HepG2 (cell line): ENCODE data around the gene YPEL3. TPM values are rescaled to one million over a fixed set of nuclear protein-coding genes. Genes with fewer than 3 reads are reported as not detected.

ENCODE experiments used
- AGO2 ChIP-seq: fragments of 200-400 bp; formaldehyde crosslinking; optimal IDR thresholded peaks from 2 replicates; pipeline ENCODE3; 2017; ENCODE audit warnings: mild to moderate bottlenecking, low read depth, low read length, moderate library complexity
- GABPB1 ChIP-seq: IDR thresholded peaks from 2 replicates; pipeline ENCODE4 v1.6.1; 2016; ENCODE audit warnings: mild to moderate bottlenecking, missing genetic modification reagents, moderate library complexity, missing compliant biosample characterization
- KLF13 ChIP-seq: sonication (generic); formaldehyde crosslinking; IDR thresholded peaks from 2 replicates; pipeline ENCODE4 v1.4.0; 2020; ENCODE audit warnings: mild to moderate bottlenecking, missing genetic modification reagents
- KLF6 ChIP-seq: IDR thresholded peaks from 2 replicates; pipeline ENCODE4 v1.8.0; 2016; ENCODE audit warnings: missing biosample characterization, missing genetic modification reagents
- MEIS1 ChIP-seq: sonication (generic); formaldehyde crosslinking; IDR thresholded peaks from 2 replicates; pipeline ENCODE4 v1.9.0; 2021; ENCODE audit warnings: mild to moderate bottlenecking, missing genetic modification reagents, moderate library complexity, borderline replicate concordance
- NRL ChIP-seq: sonication (generic); formaldehyde crosslinking; IDR thresholded peaks from 2 replicates; pipeline ENCODE4 v1.5.0; 2020; ENCODE audit warnings: missing genetic modification reagents, mild to moderate bottlenecking, moderate library complexity, borderline replicate concordance
- PITX1 ChIP-seq: sonication (generic); formaldehyde crosslinking; IDR thresholded peaks from 2 replicates; pipeline ENCODE4 v1.5.1; 2020; ENCODE audit warnings: mild to moderate bottlenecking, missing genetic modification reagents
- PTBP1 ChIP-seq: fragments of 200-400 bp; formaldehyde crosslinking; IDR thresholded peaks from 2 replicates; pipeline ENCODE4 v1.6.1; 2018; ENCODE audit warnings: low read length, low read depth; ENCODE audit not compliant: poor library complexity, severe bottlenecking
- SALL2 ChIP-seq: sonication (generic); formaldehyde crosslinking; IDR thresholded peaks from 2 replicates; pipeline ENCODE4 v1.8.1; 2023; ENCODE audit warnings: mild to moderate bottlenecking, missing genetic modification reagents, inconsistent platforms
- SMAD1 ChIP-seq: sonication (generic); formaldehyde crosslinking; IDR thresholded peaks from 2 replicates; pipeline ENCODE4 v1.4.0; 2020; ENCODE audit warnings: missing genetic modification reagents, low read depth, mild to moderate bottlenecking, borderline replicate concordance
- SOX6 ChIP-seq, 2 experiments: fragments of 450-650 bp in 1 of 2; sonication (generic) in 1 of 2; formaldehyde crosslinking in 1 of 2; IDR thresholded peaks; 2 replicates each; pipeline versions ENCODE4 v1.4.0 to v1.6.1; 2017 to 2020; ENCODE audit warnings: antibody characterized with exemption in 1 of 2, mild to moderate bottlenecking in 1 of 2, missing genetic modification reagents in 1 of 2
- ZBTB38 ChIP-seq: sonication (generic); formaldehyde crosslinking; IDR thresholded peaks from 2 replicates; pipeline ENCODE4 v1.5.1; 2020; ENCODE audit warnings: mild to moderate bottlenecking, missing genetic modification reagents
- ZFAT ChIP-seq: sonication (generic); formaldehyde crosslinking; conservative IDR thresholded peaks from 2 replicates; pipeline ENCODE4 v1.8.1; 2023; ENCODE audit warnings: missing genetic modification reagents, inconsistent platforms
- ZNF569 ChIP-seq: sonication (generic); formaldehyde crosslinking; IDR thresholded peaks from 2 replicates; pipeline ENCODE4 v1.5.0; 2020; ENCODE audit warnings: mild to moderate bottlenecking, missing genetic modification reagents, moderate library complexity, borderline replicate concordance
- ZNF572 ChIP-seq: sonication (generic); formaldehyde crosslinking; IDR thresholded peaks from 2 replicates; pipeline ENCODE4 v1.5.1; 2020; ENCODE audit warnings: mild to moderate bottlenecking, missing genetic modification reagents
- ZNF782 ChIP-seq: sonication (generic); formaldehyde crosslinking; IDR thresholded peaks from 2 replicates; pipeline ENCODE4 v1.4.0; 2020; ENCODE audit warnings: missing genetic modification reagents, mild to moderate bottlenecking, borderline replicate concordance
- polyA plus RNA-seq, 8 experiments: library from polyadenylated mRNA; depleted of rRNA in 3 of 8; stranded (reverse) in 7 of 8; unstranded in 1 of 8; fragments of >200 nt; fragmentation: Illumina TruSeq in 4 of 8; extraction: Trizol in 4 of 8; gene quantifications; 2 replicates each; pipeline versions ENCODE4 v1.2.1 to v1.2.3, GENCODE V29; 2011 to 2016; ENCODE audit warnings: low read depth in 4 of 8, missing spikeins in 1 of 8, mixed read lengths in 1 of 8; ENCODE audit not compliant: insufficient read depth in 1 of 8
- total RNA-seq, 5 experiments: library from RNA; depleted of rRNA; stranded (reverse); fragments of >200 nt; fragmentation: Illumina TruSeq; extraction: Trizol; gene quantifications; 2 replicates each; pipeline ENCODE4 v1.2.3, GENCODE V29; 2016; ENCODE audit warnings: low read depth in 1 of 5
- TF ChIP-seq, protein P1 (sequence below): sonication (generic); formaldehyde crosslinking; IDR thresholded peaks from 2 replicates; pipeline ENCODE4 v1.9.0; 2022; ENCODE audit warnings: missing genetic modification reagents, mild to moderate bottlenecking, borderline replicate concordance
- TF ChIP-seq, protein P2 (sequence below): sonication (generic); formaldehyde crosslinking; IDR thresholded peaks from 2 replicates; pipeline ENCODE4 v1.8.0; 2023; ENCODE audit warnings: mild to moderate bottlenecking, missing genetic modification reagents
- TF ChIP-seq, protein P3 (sequence below): sonication (generic); formaldehyde crosslinking; IDR thresholded peaks from 2 replicates; pipeline ENCODE4 v1.5.0; 2020; ENCODE audit warnings: mild to moderate bottlenecking, missing genetic modification reagents, borderline replicate concordance
- TF ChIP-seq, protein P4 (sequence below): sonication (generic); formaldehyde crosslinking; IDR thresholded peaks from 2 replicates; pipeline ENCODE4 v1.9.0; 2021; ENCODE audit warnings: missing genetic modification reagents, mild to moderate bottlenecking, borderline replicate concordance

Gene YPEL3
- total and polyA plus RNA-seq, 2 of the 13 experiments (the other 11 are each of a cell fraction or from before 2014, with no cell fraction given): 5.4 to 47.0 TPM

DNA sequence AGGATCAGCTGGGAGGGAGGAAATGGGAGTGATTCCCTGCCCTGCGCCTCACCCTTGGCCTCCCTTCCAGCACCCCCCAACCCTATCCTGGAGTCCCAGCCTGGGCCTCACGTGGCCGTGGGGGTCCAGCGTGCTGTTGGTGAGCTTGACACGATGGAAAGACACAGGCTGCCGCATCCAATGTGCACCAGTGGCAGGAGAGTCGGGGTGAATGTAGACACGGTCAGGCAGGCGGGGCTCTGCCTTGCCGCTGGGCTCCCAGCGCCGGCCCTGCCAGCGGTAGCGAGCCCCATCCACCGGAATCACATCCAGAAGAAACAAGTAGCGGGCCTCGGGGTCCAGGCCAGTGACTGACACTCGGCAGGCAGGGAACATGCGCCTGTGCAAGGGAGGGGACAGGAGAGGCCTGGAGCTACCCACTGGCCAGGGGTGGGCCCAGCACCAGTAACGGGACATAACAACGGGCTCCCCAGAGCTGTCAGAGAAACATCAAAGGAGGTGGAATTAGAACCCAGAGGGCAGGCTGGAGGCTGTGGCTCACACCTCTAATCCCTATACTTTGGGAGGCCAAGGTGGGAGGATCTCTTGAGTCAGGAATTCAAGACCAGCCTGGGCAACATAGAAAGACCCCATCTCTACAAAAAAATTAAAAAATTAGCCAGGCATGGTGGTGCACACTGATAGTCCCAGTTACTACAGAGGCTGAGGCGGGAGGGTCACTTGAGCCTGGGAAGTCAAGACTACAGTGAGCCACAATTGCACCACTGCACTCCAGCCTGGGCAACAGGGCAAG, 7.0 kb downstream of the YPEL3 start (continued):
- TF ChIP-seq, protein P1, sequence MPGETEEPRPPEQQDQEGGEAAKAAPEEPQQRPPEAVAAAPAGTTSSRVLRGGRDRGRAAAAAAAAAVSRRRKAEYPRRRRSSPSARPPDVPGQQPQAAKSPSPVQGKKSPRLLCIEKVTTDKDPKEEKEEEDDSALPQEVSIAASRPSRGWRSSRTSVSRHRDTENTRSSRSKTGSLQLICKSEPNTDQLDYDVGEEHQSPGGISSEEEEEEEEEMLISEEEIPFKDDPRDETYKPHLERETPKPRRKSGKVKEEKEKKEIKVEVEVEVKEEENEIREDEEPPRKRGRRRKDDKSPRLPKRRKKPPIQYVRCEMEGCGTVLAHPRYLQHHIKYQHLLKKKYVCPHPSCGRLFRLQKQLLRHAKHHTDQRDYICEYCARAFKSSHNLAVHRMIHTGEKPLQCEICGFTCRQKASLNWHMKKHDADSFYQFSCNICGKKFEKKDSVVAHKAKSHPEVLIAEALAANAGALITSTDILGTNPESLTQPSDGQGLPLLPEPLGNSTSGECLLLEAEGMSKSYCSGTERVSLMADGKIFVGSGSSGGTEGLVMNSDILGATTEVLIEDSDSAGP (CRISPR knock-in tag): peak; percentile 57; the same call in 1 of the 2 replicates
- peak; percentile 68; the same call in 1 of the 2 replicates for TF ChIP-seq ZBTB38
- peak; percentile 79 for TF ChIP-seq AGO2
- peak; percentile 72; the same call in 1 of the 2 replicates for TF ChIP-seq ZNF572
- 0 out of 2 replicates have a peak, but pooled peaks have one; percentile 40 for TF ChIP-seq SMAD1 (CRISPR knock-in tag)
- no peak for TF ChIP-seq ZFAT (CRISPR knock-in tag)
- no peak for TF ChIP-seq ZNF569 (CRISPR knock-in tag)
- TF ChIP-seq SALL2: 0 out of 2 replicates have a peak, but pooled peaks have one; percentile 55
- peak; percentile 41 for TF ChIP-seq PTBP1
- TF ChIP-seq NRL (CRISPR knock-in tag): peak; percentile 82
- no peak for TF ChIP-seq MEIS1 (CRISPR knock-in tag)
- TF ChIP-seq KLF13: 0 out of 2 replicates have a peak, but pooled peaks have one; percentile 21
- TF ChIP-seq ZNF782 (CRISPR knock-in tag): no peak
- peak; percentile 70 for TF ChIP-seq PITX1 (CRISPR knock-in tag)
- no peak for TF ChIP-seq KLF6
- TF ChIP-seq, protein P2, sequence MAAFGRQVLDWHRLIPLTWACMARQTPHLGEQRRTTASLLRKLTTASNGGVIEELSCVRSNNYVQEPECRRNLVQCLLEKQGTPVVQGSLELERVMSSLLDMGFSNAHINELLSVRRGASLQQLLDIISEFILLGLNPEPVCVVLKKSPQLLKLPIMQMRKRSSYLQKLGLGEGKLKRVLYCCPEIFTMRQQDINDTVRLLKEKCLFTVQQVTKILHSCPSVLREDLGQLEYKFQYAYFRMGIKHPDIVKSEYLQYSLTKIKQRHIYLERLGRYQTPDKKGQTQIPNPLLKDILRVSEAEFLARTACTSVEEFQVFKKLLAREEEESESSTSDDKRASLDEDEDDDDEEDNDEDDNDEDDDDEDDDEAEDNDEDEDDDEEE (CRISPR knock-in tag): peak; percentile 41; the same call in 1 of the 2 replicates
- no peak for TF ChIP-seq SOX6 (IDR thresholded peaks at IDR 0.05)
- TF ChIP-seq SOX6 (CRISPR knock-in tag; IDR thresholded peaks at IDR 0.05): no peak
- TF ChIP-seq, protein P3, sequence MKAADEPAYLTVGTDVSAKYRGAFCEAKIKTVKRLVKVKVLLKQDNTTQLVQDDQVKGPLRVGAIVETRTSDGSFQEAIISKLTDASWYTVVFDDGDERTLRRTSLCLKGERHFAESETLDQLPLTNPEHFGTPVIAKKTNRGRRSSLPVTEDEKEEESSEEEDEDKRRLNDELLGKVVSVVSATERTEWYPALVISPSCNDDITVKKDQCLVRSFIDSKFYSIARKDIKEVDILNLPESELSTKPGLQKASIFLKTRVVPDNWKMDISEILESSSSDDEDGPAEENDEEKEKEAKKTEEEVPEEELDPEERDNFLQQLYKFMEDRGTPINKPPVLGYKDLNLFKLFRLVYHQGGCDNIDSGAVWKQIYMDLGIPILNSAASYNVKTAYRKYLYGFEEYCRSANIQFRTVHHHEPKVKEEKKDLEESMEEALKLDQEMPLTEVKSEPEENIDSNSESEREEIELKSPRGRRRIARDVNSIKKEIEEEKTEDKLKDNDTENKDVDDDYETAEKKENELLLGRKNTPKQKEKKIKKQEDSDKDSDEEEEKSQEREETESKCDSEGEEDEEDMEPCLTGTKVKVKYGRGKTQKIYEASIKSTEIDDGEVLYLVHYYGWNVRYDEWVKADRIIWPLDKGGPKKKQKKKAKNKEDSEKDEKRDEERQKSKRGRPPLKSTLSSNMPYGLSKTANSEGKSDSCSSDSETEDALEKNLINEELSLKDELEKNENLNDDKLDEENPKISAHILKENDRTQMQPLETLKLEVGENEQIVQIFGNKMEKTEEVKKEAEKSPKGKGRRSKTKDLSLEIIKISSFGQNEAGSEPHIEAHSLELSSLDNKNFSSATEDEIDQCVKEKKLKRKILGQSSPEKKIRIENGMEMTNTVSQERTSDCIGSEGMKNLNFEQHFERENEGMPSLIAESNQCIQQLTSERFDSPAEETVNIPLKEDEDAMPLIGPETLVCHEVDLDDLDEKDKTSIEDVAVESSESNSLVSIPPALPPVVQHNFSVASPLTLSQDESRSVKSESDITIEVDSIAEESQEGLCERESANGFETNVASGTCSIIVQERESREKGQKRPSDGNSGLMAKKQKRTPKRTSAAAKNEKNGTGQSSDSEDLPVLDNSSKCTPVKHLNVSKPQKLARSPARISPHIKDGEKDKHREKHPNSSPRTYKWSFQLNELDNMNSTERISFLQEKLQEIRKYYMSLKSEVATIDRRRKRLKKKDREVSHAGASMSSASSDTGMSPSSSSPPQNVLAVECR: peak; percentile 48; the same call in 1 of the 2 replicates
- TF ChIP-seq GABPB1 (CRISPR knock-in tag): peak; percentile 45; the same call in 1 of the 2 replicates
- TF ChIP-seq, protein P4, sequence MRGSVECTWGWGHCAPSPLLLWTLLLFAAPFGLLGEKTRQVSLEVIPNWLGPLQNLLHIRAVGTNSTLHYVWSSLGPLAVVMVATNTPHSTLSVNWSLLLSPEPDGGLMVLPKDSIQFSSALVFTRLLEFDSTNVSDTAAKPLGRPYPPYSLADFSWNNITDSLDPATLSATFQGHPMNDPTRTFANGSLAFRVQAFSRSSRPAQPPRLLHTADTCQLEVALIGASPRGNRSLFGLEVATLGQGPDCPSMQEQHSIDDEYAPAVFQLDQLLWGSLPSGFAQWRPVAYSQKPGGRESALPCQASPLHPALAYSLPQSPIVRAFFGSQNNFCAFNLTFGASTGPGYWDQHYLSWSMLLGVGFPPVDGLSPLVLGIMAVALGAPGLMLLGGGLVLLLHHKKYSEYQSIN (CRISPR knock-in tag): no peak
